H4 (cell line): ENCODE measurements around the gene DUSP6. TPM values are rescaled to one million over a fixed set of nuclear protein-coding genes. Genes with fewer than 3 reads are reported as not detected.

Experiments
- DNase-seq: peaks from one replicate; pipeline ENCODE4 v3.0.0-alpha.2; 2015; ENCODE audit warnings: low spot score
- total RNA-seq: library from RNA; depleted of rRNA; stranded (reverse); fragments of >200 nt; shearing (Covaris generic); gene quantifications from 2 replicates; pipeline ENCODE4 v1.2.3, GENCODE V29; 2014; rRNA removed

DUSP6 gene
- total RNA-seq, result 2.7 and 4.0 TPM in 2 replicates

DNA sequence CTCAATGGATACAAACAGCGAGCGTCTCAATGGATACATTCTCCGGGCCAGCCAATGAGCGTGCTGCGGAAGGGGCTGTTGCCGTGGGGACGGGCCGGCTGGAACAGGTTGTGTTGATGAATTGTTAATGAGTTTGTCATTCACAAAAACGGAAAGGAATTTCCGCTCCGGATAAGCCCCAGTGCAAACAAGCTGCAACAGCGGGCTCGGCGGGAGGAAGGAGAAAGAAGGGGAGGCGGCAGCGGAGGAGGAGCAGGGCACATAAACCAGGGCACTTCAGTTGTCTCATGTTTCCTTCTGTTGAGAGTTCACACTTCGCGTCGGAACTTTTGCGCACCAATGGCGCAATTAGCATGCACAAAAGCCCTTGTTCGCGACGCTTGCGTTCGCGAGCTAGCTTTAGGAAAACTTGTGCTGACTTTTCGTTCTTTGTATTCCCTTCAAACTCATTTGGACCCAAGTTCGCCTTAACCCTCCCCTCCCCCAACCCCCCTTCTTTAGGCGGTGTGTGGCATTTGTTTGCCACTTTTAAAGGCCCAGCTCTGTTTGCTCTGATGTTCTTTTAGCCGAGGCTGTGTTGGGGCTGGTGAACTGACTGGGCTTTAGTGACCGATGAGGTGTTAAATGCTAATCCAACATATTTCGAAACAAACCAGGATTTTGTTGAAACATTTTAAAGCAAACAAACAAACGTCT, at the start of gene DUSP6:
Gene DUSP6 (minus strand): TSS at position 10 of the 696 bp plus-strand sequence. CDS start 462 bp downstream, outside the sequence.
- peak; percentile 98 for DNase-seq

GRCh38 chr12:89401433-89402058, 49.2 kb upstream of the DUSP6 start:
- no peak for DNase-seq

DNA sequence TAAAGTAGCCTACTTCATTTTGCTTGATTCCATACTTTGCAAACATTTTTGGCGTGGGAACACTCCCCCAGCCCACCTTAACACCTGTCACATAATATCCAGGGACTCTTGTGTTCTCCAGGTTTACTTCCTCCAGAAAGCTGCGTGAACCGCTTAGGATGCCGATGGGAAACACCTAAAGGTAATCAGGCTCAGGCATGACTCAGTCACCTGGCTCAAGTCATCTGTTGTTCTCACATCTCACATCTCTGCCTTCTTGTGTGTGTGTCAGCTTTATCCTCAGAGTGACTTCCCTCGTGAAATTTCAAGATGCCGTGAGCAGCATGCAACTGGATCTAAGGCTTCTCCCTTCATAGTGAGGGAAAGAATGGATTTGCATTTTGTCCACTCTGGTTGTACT, 48.1 kb upstream of the DUSP6 start:
- no peak for DNase-seq

GRCh38 chr12:89395712-89396111, 43.4 kb upstream of the DUSP6 start:
- DNase-seq, result no peak

GRCh38 chr12:89393551-89394121, 41.3 kb upstream of the DUSP6 start:
- no peak for DNase-seq

DNA sequence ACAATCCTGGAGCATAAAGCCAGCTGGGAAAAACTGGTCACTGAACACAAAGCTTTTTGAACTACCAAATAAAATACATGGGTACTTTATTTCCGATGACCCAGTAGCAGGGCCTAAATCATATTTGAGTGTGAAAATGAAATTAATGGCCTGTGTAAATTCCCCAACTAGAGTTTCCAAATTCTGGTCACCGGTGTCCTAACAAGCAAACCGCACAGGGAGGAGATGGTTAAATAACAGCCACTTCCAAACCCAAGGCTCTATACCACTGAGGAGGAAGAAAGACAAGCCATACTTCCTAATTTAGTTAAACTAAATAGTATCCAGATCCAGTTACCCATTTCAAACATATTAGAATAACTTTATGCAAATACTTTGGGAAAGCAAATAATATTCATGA, 40.1 kb upstream of the DUSP6 start:
- DNase-seq, result no peak

DNA sequence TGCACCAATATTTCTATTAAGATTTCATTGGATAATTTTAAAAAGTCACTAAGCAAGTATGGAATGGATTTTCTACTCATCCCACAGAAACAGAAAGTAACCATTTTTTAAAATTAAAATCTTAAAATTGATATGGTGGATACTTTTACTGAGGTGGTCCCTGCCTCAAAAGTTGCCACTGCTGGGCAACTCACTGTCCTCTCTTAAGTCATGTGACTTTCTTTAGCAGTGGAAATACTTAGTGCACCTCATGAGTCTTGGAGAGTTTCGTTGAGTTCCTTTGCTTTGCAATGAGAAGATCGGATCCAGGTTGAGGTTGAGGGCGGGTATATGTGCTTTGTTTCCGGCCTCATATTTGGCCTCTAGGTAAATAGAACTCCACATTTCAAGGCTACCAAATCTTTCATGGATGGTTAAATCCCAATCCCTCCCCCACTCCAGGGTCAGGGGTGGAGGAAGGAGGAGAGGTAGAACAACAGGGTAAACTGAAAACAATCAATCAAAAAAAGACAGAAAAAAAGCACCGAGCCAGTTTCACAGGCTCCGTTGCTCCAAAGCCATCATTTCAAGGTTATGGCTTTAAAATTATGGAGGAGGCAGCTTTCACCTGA, 39.5 kb upstream of the DUSP6 start:
- no peak for DNase-seq

DNA sequence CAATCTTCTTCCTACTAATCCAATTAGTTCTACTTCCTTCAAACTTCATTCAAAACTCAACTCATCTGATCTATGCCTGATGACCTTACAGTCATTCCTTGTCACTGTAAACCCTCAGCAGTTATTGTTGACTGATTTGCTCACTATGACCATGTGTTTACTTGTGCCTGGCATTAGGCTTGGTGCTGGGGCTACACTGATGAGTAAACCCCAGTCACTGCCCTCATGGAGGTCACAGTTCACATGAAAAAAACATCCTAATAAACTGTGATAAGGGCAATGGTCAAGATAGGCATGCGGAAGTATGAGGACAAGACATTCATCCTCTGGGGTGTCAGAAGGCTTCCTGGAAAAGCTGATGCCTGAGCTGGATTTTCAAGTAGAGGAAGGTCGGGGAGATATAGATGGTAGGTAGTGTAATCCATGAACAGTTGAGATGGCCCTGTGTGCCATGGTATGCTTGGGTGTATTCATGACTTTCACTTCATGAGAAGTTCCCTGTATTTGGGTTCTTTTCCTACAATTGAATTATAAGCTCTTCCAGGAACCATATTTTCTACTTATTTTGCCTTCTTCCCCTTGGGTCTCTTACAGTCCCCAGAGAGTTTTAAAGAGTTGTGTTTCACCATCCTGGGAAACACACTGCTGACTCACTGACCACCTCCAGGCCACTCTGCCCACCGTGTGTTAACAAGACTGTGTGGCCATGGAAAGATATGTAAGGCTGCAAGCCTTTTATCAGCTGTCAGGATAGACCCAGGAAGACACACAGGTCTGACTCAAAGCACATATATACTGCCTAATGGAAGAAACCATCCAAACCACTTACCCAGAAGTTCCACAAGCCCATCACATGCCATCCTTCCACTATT, 38.7 kb upstream of the DUSP6 start:
- peak; percentile 31 for DNase-seq

DNA sequence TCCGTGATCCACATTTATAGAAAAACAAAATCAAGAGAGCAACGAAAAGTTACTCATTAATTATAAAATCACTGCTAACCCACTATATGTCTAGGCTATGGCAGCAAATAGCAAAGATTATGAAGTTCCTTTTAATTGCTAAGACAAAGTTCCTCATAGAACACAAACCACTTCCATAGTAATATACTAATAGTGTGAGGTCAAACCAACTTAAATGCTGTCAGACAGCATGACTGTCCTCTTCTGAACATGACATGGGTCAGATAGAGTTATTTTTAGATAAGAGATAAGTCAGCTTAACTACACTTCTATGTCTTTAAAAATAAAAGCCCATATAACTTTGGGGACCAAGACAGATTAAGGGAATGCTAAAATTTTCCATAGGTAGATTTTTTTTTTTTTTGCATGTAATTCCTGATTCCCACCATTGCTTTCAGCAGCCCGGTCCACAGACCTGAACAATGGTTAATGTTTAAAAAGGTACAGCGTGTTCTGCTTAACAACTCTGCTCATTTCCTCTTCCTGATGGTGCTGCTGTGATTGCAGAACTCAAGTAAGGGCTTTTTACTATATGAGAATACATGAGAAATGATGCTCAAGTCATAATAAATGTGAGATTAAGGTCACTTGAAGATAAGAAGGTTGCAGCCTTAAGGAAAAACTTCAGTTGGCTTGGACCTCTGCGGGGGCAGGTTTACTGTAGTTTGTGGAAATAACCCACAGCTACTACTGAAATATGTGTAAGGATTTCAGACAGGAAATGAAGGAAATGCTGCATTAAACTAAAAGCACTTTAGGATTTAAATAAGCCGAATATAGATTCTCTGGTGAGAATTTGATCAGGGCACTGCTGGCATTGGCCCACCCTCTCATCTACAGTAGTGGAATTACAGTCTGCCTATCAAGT, 37.7 kb upstream of the DUSP6 start:
- no peak for DNase-seq

DNA sequence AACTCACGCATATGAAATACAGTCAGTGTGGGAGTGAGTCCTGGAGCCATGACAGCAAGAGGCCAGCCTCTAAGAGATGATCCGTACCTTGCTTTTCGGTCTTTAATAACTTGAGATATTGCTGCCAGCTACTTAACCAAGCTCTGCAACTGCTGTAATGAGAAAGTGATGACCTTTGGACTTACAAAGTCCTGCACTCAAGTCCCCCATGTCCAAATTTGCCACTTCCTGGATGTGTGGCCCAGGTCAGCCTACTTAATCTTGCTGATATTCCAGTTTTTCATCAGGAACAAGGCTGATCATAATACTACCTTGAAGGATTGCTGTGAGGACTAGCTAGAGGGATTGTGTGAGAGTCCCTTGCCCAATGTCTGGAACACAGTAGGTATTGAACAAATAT, 33.8 kb upstream of the DUSP6 start:
- no peak for DNase-seq

GRCh38 chr12:89384807-89385206, 32.5 kb upstream of the DUSP6 start:
- no peak for DNase-seq

- DNase-seq, result peak; percentile 53
Observed at GRCh38 chr12:89384050-89384758, 31.9 kb upstream of the DUSP6 start.

- no peak for DNase-seq
Observed at GRCh38 chr12:89383235-89384049, 31.1 kb upstream of the DUSP6 start.

DNA sequence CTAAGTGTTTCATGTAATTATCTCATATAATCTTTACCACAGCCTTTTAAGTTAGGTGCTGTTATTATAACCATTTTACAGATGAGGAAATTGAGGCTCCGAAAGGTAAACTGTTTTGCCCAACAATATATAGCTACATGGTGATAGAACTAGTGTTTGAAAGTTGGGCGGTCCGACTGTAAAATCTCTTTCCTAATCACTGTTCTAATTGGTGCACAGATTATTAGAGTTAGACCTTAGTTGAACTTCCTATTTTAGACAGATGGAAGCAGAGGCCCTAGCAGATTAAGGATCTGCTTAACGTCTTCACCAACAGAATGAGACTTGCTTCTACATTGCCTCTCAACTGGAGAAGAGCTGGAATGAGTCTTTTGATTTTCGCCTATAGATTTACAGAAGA, 30.0 kb upstream of the DUSP6 start:
- no peak for DNase-seq

DNA sequence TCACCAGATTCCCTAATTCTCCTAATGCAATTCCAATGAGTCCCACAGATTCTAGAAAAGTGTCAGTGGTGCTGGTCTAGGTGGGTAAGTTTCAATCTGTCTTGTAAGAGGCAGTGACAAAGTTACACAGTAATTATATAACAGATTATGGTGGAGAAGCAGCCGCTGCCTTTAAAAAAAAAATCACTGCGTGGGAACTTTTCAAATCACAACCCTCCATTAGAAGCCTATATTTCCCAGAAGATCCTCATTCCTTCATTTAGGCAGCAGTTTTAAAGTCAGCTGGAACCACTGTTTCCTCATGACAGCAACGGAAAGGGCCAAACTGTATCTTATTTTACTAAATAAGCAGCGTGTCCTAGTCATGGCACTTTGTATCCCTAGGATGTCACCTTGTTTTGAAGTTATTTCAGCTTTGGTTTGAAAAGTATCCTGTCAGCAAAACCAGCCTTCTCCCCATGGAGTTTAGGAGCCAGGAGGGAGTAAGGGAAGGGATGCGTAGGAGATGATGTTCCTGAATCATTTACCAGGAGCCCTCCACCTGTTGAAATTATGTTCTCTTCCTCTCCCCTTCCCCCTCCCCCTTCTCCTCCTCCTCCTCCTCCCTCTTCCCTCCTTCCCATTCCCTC, 27.7 kb upstream of the DUSP6 start:
- no peak for DNase-seq

GRCh38 chr12:89379148-89379838, 27.0 kb upstream of the DUSP6 start:
- DNase-seq, result no peak

- DNase-seq, result no peak
Observed at GRCh38 chr12:89376844-89377243, 24.5 kb upstream of the DUSP6 start.

- DNase-seq, result no peak
Observed at GRCh38 chr12:89376202-89376529, 23.9 kb upstream of the DUSP6 start.
